ENCODE results near the gene KLHL26. TPM values are rescaled to one million over a fixed set of nuclear protein-coding genes. Genes with fewer than 3 reads are reported as not detected.

Gene KLHL26
- total RNA-seq, 2 donors from 2014 or later = 7.3 to 14.7 TPM

- Histone ChIP-seq H3K4me1 (peaks cover 7% of the 10 kb centered on the region), H3K4me3 (peak overlapping the region; percentile 54), H3K27ac (no peak overlapping the region), H3K27me3 (no peaks in the 10 kb centered on the region), H3K9ac (ENCODE audit: low read depth in 2 of 2, low read length in 2 of 2) (peak overlapping the region; percentile 66 to 81), H3K9me3 (no peaks in the 10 kb centered on the region), H3K36me3 (no peaks in the 10 kb centered on the region)
- intact Hi-C loops (cut with DNase I) = loop anchor here (10.0 kb wide), 1 partner anchor 161 kb away; no protein-coding TSS in a partner anchor
- no peak for DNase-seq
- no peak for TF ChIP-seq CTCF (IDR thresholded peaks at IDR 0.05)
Observed at GRCh38 chr19:18683958-18684641, 47.3 kb downstream of the KLHL26 start.

DNA sequence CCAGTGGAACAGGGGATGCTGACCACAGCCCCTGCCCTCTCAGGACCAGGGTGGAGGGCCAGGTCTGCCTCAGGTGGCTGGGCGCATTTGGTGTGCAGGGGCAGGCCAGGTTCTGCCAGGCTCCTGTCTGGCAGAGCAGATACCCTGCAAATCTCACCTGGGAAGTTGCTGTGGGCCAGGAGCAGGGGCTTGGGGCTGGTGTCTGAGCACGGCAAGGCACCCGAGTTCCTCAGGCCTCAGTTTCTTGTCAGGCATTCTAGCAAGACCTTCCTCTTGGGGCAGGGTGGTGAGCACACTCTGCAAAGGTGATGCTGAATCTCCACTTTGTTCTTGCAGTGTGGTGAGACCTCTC, 47.8 kb downstream of the KLHL26 start:
- H3K27ac ChIP-seq = no peak overlapping the region
- peaks cover 7% of the 10 kb centered on the region for H3K4me1 ChIP-seq
- no peak overlapping the region for H3K4me3 ChIP-seq
- H3K36me3 ChIP-seq = no peaks in the 10 kb centered on the region
- TF ChIP-seq CTCF (IDR thresholded peaks at IDR 0.05) = no peak
- no peak for DNase-seq
- H3K9me3 ChIP-seq = no peaks in the 10 kb centered on the region
- peak overlapping the region; percentile 66 to 81 for H3K9ac ChIP-seq (ENCODE audit: low read depth in 2 of 2, low read length in 2 of 2)
- H3K27me3 ChIP-seq = no peaks in the 10 kb centered on the region
- intact Hi-C loops (cut with DNase I) = loop anchor here (10.0 kb wide), 1 partner anchor 160 kb away; no protein-coding TSS in a partner anchor

GRCh38 chr19:18685597-18686190, 48.9 kb downstream of the KLHL26 start:
- no peak overlapping the region for H3K4me3 ChIP-seq
- H3K4me1 ChIP-seq = peaks cover 7% of the 10 kb centered on the region
- no peak overlapping the region for H3K9ac ChIP-seq (ENCODE audit: low read depth in 2 of 2, low read length in 2 of 2)
- H3K27ac ChIP-seq = no peak overlapping the region
- H3K36me3 ChIP-seq = no peaks in the 10 kb centered on the region
- intact Hi-C loops (cut with DNase I) = loop anchor here (10.0 kb wide), 1 partner anchor 159 kb away; no protein-coding TSS in a partner anchor
- H3K9me3 ChIP-seq = no peaks in the 10 kb centered on the region
- H3K27me3 ChIP-seq = no peaks in the 10 kb centered on the region
- no peak for TF ChIP-seq CTCF (IDR thresholded peaks at IDR 0.05)
- no peak for DNase-seq

DNA sequence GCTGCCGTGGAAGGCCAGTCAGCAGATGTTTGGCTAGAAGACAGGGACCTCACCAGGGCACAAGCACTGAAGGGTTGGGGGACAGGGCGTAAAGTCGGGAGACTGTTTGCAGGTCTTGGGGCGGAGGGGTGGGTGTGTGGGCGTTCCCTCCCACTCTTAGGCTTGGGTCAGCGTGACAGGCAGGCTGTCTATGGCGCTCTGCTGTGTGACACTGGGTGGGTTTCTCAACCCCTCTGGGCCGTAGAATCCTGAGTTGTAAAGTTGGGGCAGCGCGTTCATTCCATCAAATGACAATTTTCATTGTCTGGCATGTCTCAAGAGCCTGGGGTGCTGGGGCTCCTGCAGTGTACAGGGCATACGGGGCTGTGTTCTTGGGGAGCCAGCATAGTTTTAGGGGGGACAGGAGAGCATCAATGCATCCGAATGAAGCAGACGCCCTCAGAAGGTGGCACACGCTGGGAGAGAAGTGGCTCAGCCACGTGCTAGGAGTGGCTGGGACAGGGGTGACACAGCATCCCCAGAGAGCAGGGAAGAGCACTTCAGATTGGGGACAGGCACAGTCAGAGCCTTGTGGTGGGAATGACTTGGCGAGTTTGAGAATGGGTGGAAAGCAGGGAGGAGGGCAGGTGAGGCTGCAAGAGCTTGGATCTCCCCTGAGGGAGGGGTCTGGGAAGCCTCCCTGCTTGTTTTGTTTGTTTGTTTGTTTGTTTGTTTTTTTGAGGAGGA, 51.1 kb downstream of the KLHL26 start:
- Histone ChIP-seq H3K36me3 (no peaks in the 10 kb centered on the region), H3K9me3 (no peaks in the 10 kb centered on the region), H3K4me1 (peaks cover 7% of the 10 kb centered on the region), H3K27me3 (no peaks in the 10 kb centered on the region), H3K4me3 (no peak overlapping the region), H3K9ac (ENCODE audit: low read depth in 2 of 2, low read length in 2 of 2) (no peak overlapping the region), H3K27ac (no peak overlapping the region)
- DNase-seq = no peak
- TF ChIP-seq CTCF (IDR thresholded peaks at IDR 0.05) = no peak
- intact Hi-C loops (cut with DNase I) = loop anchor here (10.0 kb wide), 1 partner anchor 157 kb away; no protein-coding TSS in a partner anchor

- Histone ChIP-seq H3K27ac (no peak overlapping the region), H3K9me3 (no peaks in the 10 kb centered on the region), H3K4me3 (no peak overlapping the region), H3K4me1 (peaks cover 10% of the 10 kb centered on the region), H3K36me3 (no peaks in the 10 kb centered on the region), H3K27me3 (no peaks in the 10 kb centered on the region), H3K9ac (ENCODE audit: low read depth in 2 of 2, low read length in 2 of 2) (no peak overlapping the region)
- TF ChIP-seq CTCF (IDR thresholded peaks at IDR 0.05) = no peak
- no peak for DNase-seq
- intact Hi-C loops (cut with DNase I) = no loop called here
Observed at GRCh38 chr19:18696023-18696422, 59.2 kb downstream of the KLHL26 start.

Data from colonic mucosa (tissue), 4 donors.